Panc1 (cell line): ENCODE results near the gene LMNTD2. TPM values are rescaled to one million over a fixed set of nuclear protein-coding genes. Genes with fewer than 3 reads are reported as not detected.

Experiments
- ATAC-seq: fragments of 200-7000 bp; cut with Tn5 transposase; 2 replicates; pipeline ENCODE4 v1.9.1; 2020; ENCODE audit warnings: mild to moderate bottlenecking, moderate library complexity
- BruUV-seq: library from RNA; stranded (reverse); fragments of 400-500 nt; replicated peaks from 2 replicates; lab custom pipeline; 2021; lab: Mats Ljungman, UMichigan
- CTCF ChIA-PET: fragments of 300-600 bp; sonication (Branson Sonifier 250); formaldehyde crosslinking; loops from one replicate; lab custom pipeline; 2022; ENCODE audit warnings: antibody characterized with exemption; lab: Charles Lee
- POLR2A ChIA-PET: fragments of 300-600 bp; sonication (Branson Sonifier 250); formaldehyde crosslinking; loops from one replicate; lab custom pipeline; 2022; ENCODE audit warnings: antibody characterized with exemption; lab: Charles Lee
- DNase-seq: peaks from one replicate; pipeline ENCODE4 v3.0.0-alpha.2; 2010; ENCODE audit warnings: low read depth, low spot score
- H3K27ac ChIP-seq: 2 replicates; pipeline ENCODE4 v1.5.1; 2011; ENCODE audit warnings: mild to moderate bottlenecking, low read length, inconsistent platforms
- H3K27me3 ChIP-seq: fragments of 200-500 bp; sonication (Bioruptor generic); 2 replicates; pipeline ENCODE4 v1.6.0; 2014; ENCODE audit warnings: low read length, inconsistent platforms; ENCODE audit not compliant: control insufficient read depth, insufficient read depth
- H3K36me3 ChIP-seq: fragments of 200-500 bp; sonication (Bioruptor generic); 2 replicates; pipeline ENCODE4 v1.5.1; 2014; ENCODE audit warnings: inconsistent platforms, mild to moderate bottlenecking, low read length, moderate library complexity; ENCODE audit not compliant: control insufficient read depth, insufficient read depth
- H3K4me1 ChIP-seq: 2 replicates; pipeline ENCODE4 v1.5.1; 2011; ENCODE audit warnings: inconsistent platforms, mild to moderate bottlenecking, low read length, moderate library complexity; ENCODE audit not compliant: control insufficient read depth, insufficient read depth
- H3K4me3 ChIP-seq, 2 experiments: 2 replicates each; pipeline ENCODE4 v1.5.1; 2011 to 2012; ENCODE audit warnings: low read depth in 2 of 2, low read length in 2 of 2, mild to moderate bottlenecking in 2 of 2, inconsistent platforms in 1 of 2, moderate library complexity in 1 of 2
- H3K9me3 ChIP-seq: fragments of 200-500 bp; sonication (Bioruptor generic); 2 replicates; pipeline ENCODE4 v1.5.1; 2014; ENCODE audit warnings: low read depth, mild to moderate bottlenecking, inconsistent platforms, low read length, moderate library complexity; ENCODE audit not compliant: control insufficient read depth, insufficient read depth
- CTCF ChIP-seq: fragments of 450-650 bp; IDR thresholded peaks from 2 replicates; pipeline ENCODE4 v1.5.1; 2017; ENCODE audit warnings: mild to moderate bottlenecking
- POLR2AphosphoS5 ChIP-seq: IDR thresholded peaks from 2 replicates; pipeline ENCODE4 v1.6.1; 2012; ENCODE audit warnings: mild to moderate bottlenecking, low read depth, low read length, moderate library complexity
- REST ChIP-seq, 2 experiments: IDR thresholded peaks; 2 replicates each; pipeline ENCODE4 v1.6.1; 2011 to 2012; ENCODE audit warnings: low read depth in 2 of 2, control low read depth in 1 of 2, low read length in 1 of 2, mild to moderate bottlenecking in 1 of 2, moderate library complexity in 1 of 2; ENCODE audit not compliant: insufficient read depth in 1 of 2
- SIN3A ChIP-seq: IDR thresholded peaks from 2 replicates; pipeline ENCODE4 v1.6.1; 2012; ENCODE audit warnings: low read depth, mild to moderate bottlenecking, low read length, moderate library complexity, borderline replicate concordance; ENCODE audit not compliant: insufficient read depth
- TCF7L2 ChIP-seq: IDR thresholded peaks from 2 replicates; pipeline ENCODE4 v1.6.1; 2011; ENCODE audit warnings: mild to moderate bottlenecking, low read depth, low read length, inconsistent platforms
- in situ Hi-C: cut with HindIII; loops from 2 replicates; pipeline ENCODE4 v1.10.0; 2016; ENCODE audit warnings: low sequenced_read_pairs, low pct_unique_long_range_greater_than_20kb
- intact Hi-C: fragments of 100-400 bp; cut with micrococcal nuclease; formaldehyde crosslinking; loops from one replicate; pipeline ENCODE4 v1.10.0; 2022; ENCODE audit not compliant: unreplicated experiment
- total RNA-seq: library from RNA; stranded (reverse); gene quantifications from one replicate; pipeline ENCODE4 v1.2.1, GENCODE V29; 2021; ENCODE audit not compliant: unreplicated experiment

LMNTD2 gene
- total RNA-seq, 1 experiment from 2014 or later, result 21.8 TPM

GRCh38 chr11:568306-569157, 8.0 kb upstream of the LMNTD2 start:
- Histone ChIP-seq H3K4me1 (peaks cover 35% of the 10 kb centered on the region), H3K36me3 (no peaks in the 10 kb centered on the region), H3K4me3 (peak overlapping the region; percentile 61 to 68), H3K27me3 (no peaks in the 10 kb centered on the region), H3K9me3 (no peaks in the 10 kb centered on the region), H3K27ac (peak overlapping the region; percentile 90)
- ChIA-PET POLR2A (interaction anchor here (0.6 kb wide), 1 partner anchor 10 kb away, joined by 4 read pairs; no protein-coding TSS in a partner anchor), CTCF (interaction anchor here (0.6 kb wide), 1 partner anchor 19 kb away, joined by 10 read pairs; no protein-coding TSS in a partner anchor)
- in situ Hi-C loops (no loop called here), intact Hi-C loops (no loop called here)
- TF ChIP-seq SIN3A (peak; percentile 91; the same call in 1 of the 2 replicates), REST (IDR thresholded peaks at IDR 0.05; ENCODE audit: insufficient read depth in 1 of 2, low read depth in 2 of 2, low read length in 1 of 2) (no peak; a peak in 1 of 4 replicates), CTCF (no peak), TCF7L2 (peak; percentile 54; the same call in 1 of the 2 replicates), POLR2AphosphoS5 (peak; percentile 63; the same call in 1 of the 2 replicates)
- no TSS peak for BruUV-seq
- ATAC-seq, result peak; percentile 94
- DNase-seq, result peak; percentile 45

GRCh38 chr11:567629-568292, 7.2 kb upstream of the LMNTD2 start:
- TSS peak; percentile 90 for BruUV-seq

More at GRCh38 chr11:567629-568292, 7.2 kb upstream of the LMNTD2 start:
- POLR2A ChIA-PET, result no interaction called here
- ATAC-seq (peak; percentile 25), DNase-seq (no peak)
- TF ChIP-seq POLR2AphosphoS5 (no peak), CTCF (no peak), TCF7L2 (no peak), REST (IDR thresholded peaks at IDR 0.05; ENCODE audit: insufficient read depth in 1 of 2, low read depth in 2 of 2, low read length in 1 of 2) (no peak), SIN3A (no peak)
- no peaks in the 10 kb centered on the region for H3K27me3 ChIP-seq
- H3K27ac ChIP-seq, result peak overlapping the region; percentile 77
- intact Hi-C loops (no loop called here), in situ Hi-C loops (no loop called here)
- H3K9me3 ChIP-seq, result no peaks in the 10 kb centered on the region
- no peaks in the 10 kb centered on the region for H3K36me3 ChIP-seq
- peaks cover 34% of the 10 kb centered on the region for H3K4me1 ChIP-seq
- CTCF ChIA-PET, result interaction anchor here (0.6 kb wide), 1 partner anchor 18 kb away, joined by 10 read pairs; no protein-coding TSS in a partner anchor
- H3K4me3 ChIP-seq, result peak overlapping the region; percentile 61 to 62
